ENCODE measurements around the gene SLC7A4. TPM values are rescaled to one million over a fixed set of nuclear protein-coding genes. Genes with fewer than 3 reads are reported as not detected.

Gene SLC7A4, protein sequence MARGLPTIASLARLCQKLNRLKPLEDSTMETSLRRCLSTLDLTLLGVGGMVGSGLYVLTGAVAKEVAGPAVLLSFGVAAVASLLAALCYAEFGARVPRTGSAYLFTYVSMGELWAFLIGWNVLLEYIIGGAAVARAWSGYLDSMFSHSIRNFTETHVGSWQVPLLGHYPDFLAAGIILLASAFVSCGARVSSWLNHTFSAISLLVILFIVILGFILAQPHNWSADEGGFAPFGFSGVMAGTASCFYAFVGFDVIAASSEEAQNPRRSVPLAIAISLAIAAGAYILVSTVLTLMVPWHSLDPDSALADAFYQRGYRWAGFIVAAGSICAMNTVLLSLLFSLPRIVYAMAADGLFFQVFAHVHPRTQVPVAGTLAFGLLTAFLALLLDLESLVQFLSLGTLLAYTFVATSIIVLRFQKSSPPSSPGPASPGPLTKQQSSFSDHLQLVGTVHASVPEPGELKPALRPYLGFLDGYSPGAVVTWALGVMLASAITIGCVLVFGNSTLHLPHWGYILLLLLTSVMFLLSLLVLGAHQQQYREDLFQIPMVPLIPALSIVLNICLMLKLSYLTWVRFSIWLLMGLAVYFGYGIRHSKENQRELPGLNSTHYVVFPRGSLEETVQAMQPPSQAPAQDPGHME
- total RNA-seq (2013; cell fraction: nucleolus; rRNA removed): 0.15 TPM in 1 of 2 replicates, not detected in the other
- total RNA-seq (2014; rRNA removed) (0.06 and 0.27 TPM in 2 replicates), total RNA-seq (2014; rRNA removed; fragmentation: Illumina TruSeq; extraction: Trizol) (not detected in 2 replicates), total RNA-seq (2021) (0.11 and 0.21 TPM in 2 replicates), polyA plus RNA-seq (2011; rRNA removed) (not detected in 2 replicates), polyA plus RNA-seq (2014; fragmentation: Illumina TruSeq; extraction: Trizol) (0.07 TPM in 1 of 2 replicates, not detected in the other), polyA plus RNA-seq (2014; fragmentation: Nextera tagmentation; extraction: Ambion mirVana) (not detected), polyA plus RNA-seq (2014; rRNA removed) (0.11 TPM in 1 of 2 replicates, not detected in the other), polyA plus RNA-seq (2016; fragmentation: Nextera tagmentation; extraction: Ambion mirVana) (under 1 TPM in 1 of 2 experiments, not detected in 1; 0.25 TPM), polyA minus RNA-seq (2011; rRNA and poly(A)+ RNA removed) (not detected in 2 replicates), Bru-seq, nascent RNA (percentile 13 among the genes with signal in this experiment), BruChase-seq, experiment 1, labeled RNA remaining after a 6-hour chase (not detected), BruChase-seq, experiment 2, labeled RNA remaining after a 2-hour chase (not detected)
- not detected for polyA plus RNA-seq (2011; ENCODE audit: low read depth)
- not detected in 2 replicates for polyA plus RNA-seq (2011; cell fraction: cytosol; rRNA removed)
- not detected in 2 replicates for polyA plus RNA-seq (2011; cell fraction: nucleus; rRNA removed)
- polyA plus RNA-seq (2012): not detected in 2 replicates
- not detected in 2 replicates for polyA minus RNA-seq (2011; cell fraction: cytosol; rRNA and poly(A)+ RNA removed)
- polyA minus RNA-seq (2011; cell fraction: nucleus; rRNA and poly(A)+ RNA removed): not detected in 2 replicates
- long read RNA-seq, experiment 1: 0 reads
- long read RNA-seq, experiment 2: 0 reads

- Histone ChIP-seq H3K27ac (ENCODE audit: control insufficient read depth, insufficient read depth) (no peak within 1 kb of the TSS), H3K9me3 (replicated peaks; ENCODE audit: control insufficient read depth, insufficient read depth, low read length) (no peaks in the 10 kb centered on the region), H3K36me3 (ENCODE audit: control insufficient read depth in 2 of 2, insufficient read depth in 2 of 2, low read length in 1 of 2) (no peaks in the 10 kb centered on the region), H3K79me2 (ENCODE audit: control insufficient read depth, insufficient read depth, low read length) (no peaks in the 10 kb centered on the region), H3K9ac (ENCODE audit: control insufficient read depth, insufficient read depth, low read length) (no peak within 1 kb of the TSS), H2AFZ (ENCODE audit: control insufficient read depth, low read depth, low read length) (no peak within 1 kb of the TSS), H3K27me3 (replicated peaks in 1 of 2; ENCODE audit: control insufficient read depth in 2 of 2, insufficient read depth in 2 of 2, low read length in 1 of 2) (no peaks in the 10 kb centered on the region; a peak in 1 of 4 replicates), H3K4me2 (ENCODE audit: control insufficient read depth, insufficient read depth) (0 out of 2 replicates have a peak within 1 kb of the TSS, but pooled peaks have one; percentile 9), H3K4me3 (no peak within 1 kb of the TSS), H3K4me1 (ENCODE audit: control insufficient read depth, insufficient read depth, low read length) (peaks cover 7% of the 10 kb centered on the region), H4K20me1 (ENCODE audit: control insufficient read depth, insufficient read depth) (no peaks in the 10 kb centered on the region)
- DNase-seq (ENCODE audit: low read depth, low spot score) (no peak), FAIRE-seq (no peak), ATAC-seq (peak; percentile 14; the same call in 2 of the 3 replicates)
- POLR2A ChIA-PET: no interaction called here
- CTCF ChIA-PET: no interaction called here
- TF ChIP-seq STAT3 (IDR thresholded peaks at IDR 0.05; ENCODE audit: low read depth, low read length) (no peak), CREB1 (IDR thresholded peaks at IDR 0.05; ENCODE audit: low read depth) (no peak), LARP7 (IDR thresholded peaks at IDR 0.05) (no peak), ZNF274 (IDR thresholded peaks at IDR 0.05; ENCODE audit: insufficient read depth, insufficient read length) (no peak), EGR1 (IDR thresholded peaks at IDR 0.05; ENCODE audit: borderline replicate concordance in 1 of 2, low read depth in 2 of 2, low read length in 2 of 2) (no peak), KDM1A (IDR thresholded peaks at IDR 0.05; ENCODE audit: borderline replicate concordance) (no peak), NR2C2 (IDR thresholded peaks at IDR 0.05; ENCODE audit: borderline replicate concordance, control insufficient read depth, insufficient read length, low read depth) (no peak)
- SMC1A ChIA-PET (ENCODE audit: uncharacterized antibody, unreplicated experiment): no interaction called here
- WGBS (ENCODE audit: insufficient coverage, insufficient replicate concordance, low lambda C conversion rate, missing lambda C conversion rate): 28% methylated on average over 49 of the region's 59 CpGs
- in situ Hi-C loops (cut with MboI): no loop called here
- no TSS peak for BruUV-seq (replicated peaks)
- RAD21 ChIA-PET (ENCODE audit: unreplicated experiment): no interaction called here
- intact Hi-C loops (cut with micrococcal nuclease; ENCODE audit: unreplicated experiment): no loop called here
Observed at GRCh38 chr22:21032037-21032867, at the start of gene SLC7A4. Gene SLC7A4 (minus strand): TSS chr22:21032561. CDS start chr22:21031812, 749 bp downstream.

All from GM12878 (cell line).